Measurements from ENCODE around the gene TLN1.

Gene TLN1

GRCh38 chr9:35710818-35711500 lies 21.0 kb downstream of the TLN1 start:
- ChIA-PET CTCF (interaction anchor here (1.5 to 1.6 kb wide), 2 partner anchors 14 to 53 kb away, joined by 7 to 11 read pairs; partner anchors contain the start of genes CCDC107 and RMRP), POLR2A (ENCODE audit: low non-redundant PET) (no interaction called here)
- DNase-seq (ENCODE audit: low spot score): no peak
- TF ChIP-seq CTCF (conservative IDR thresholded peaks at IDR 0.05; ENCODE audit: low read depth): no peak
- H3K27ac ChIP-seq: peak overlapping the region; percentile 24

GRCh38 chr9:35708146-35708545 lies 23.8 kb downstream of the TLN1 start:
- H3K27ac ChIP-seq: no peak overlapping the region
- no peak for TF ChIP-seq CTCF (conservative IDR thresholded peaks at IDR 0.05; ENCODE audit: low read depth)
- CTCF ChIA-PET: interaction anchor here (0.7 to 2.0 kb wide), 2 partner anchors 12 to 126 kb away, joined by 3 to 10 read pairs; no protein-coding TSS in a partner anchor
- POLR2A ChIA-PET (ENCODE audit: low non-redundant PET): no interaction called here
- DNase-seq (ENCODE audit: low spot score): no peak

GRCh38 chr9:35706951-35707350 lies 25.0 kb downstream of the TLN1 start:
- POLR2A ChIA-PET (ENCODE audit: low non-redundant PET): no interaction called here
- CTCF ChIA-PET: interaction anchor here (2.0 kb wide), 1 partner anchor 11 kb away, joined by 10 read pairs; no protein-coding TSS in a partner anchor
- no peak for DNase-seq (ENCODE audit: low spot score)

GRCh38 chr9:35705836-35706430 lies 26.1 kb downstream of the TLN1 start:
- CTCF ChIA-PET: interaction anchor here (0.6 to 0.7 kb wide), 2 partner anchors 67 to 1067 kb away, joined by 3 read pairs; no protein-coding TSS in a partner anchor
- H3K27ac ChIP-seq: no peak overlapping the region
- no peak for DNase-seq (ENCODE audit: low spot score)
- POLR2A ChIA-PET (ENCODE audit: low non-redundant PET): no interaction called here
- TF ChIP-seq CTCF (conservative IDR thresholded peaks at IDR 0.05; ENCODE audit: low read depth): no peak

More at GRCh38 chr9:35706951-35707350, 25.0 kb downstream of the TLN1 start:
- TF ChIP-seq CTCF (conservative IDR thresholded peaks at IDR 0.05; ENCODE audit: low read depth): no peak
- no peak overlapping the region for H3K27ac ChIP-seq

GRCh38 chr9:35705372-35705771 lies 26.6 kb downstream of the TLN1 start:
- POLR2A ChIA-PET (ENCODE audit: low non-redundant PET): no interaction called here
- no peak for TF ChIP-seq CTCF (conservative IDR thresholded peaks at IDR 0.05; ENCODE audit: low read depth)
- no peak overlapping the region for H3K27ac ChIP-seq
- DNase-seq (ENCODE audit: low spot score): no peak
- CTCF ChIA-PET: interaction anchor here (0.6 kb wide), 1 partner anchor 68 kb away, joined by 3 read pairs; no protein-coding TSS in a partner anchor

GRCh38 chr9:35703906-35704672 lies 27.9 kb downstream of the TLN1 start:
- ChIA-PET POLR2A (ENCODE audit: low non-redundant PET) (no interaction called here), CTCF (interaction anchor here (0.7 to 0.9 kb wide), 2 partner anchors 92 to 364 kb away, joined by 3 to 4 read pairs; no protein-coding TSS in a partner anchor)
- TF ChIP-seq CTCF (conservative IDR thresholded peaks at IDR 0.05; ENCODE audit: low read depth): no peak
- H3K27ac ChIP-seq: no peak overlapping the region
- DNase-seq (ENCODE audit: low spot score): no peak

Measured in RWPE1 (cell line).